Gastrocnemius medialis (tissue), 4 donors: Measurements from ENCODE around the gene UBE3B.
"Not testable (repeated sequence)": the region's sequence is repeated elsewhere in the genome, so short reads cannot be mapped to it uniquely, and the experiment has no call there.

ENCODE experiments used
- CTCF ChIP-seq, 5 experiments: fragments of 450-650 bp in 3 of 5; fragments of 200-600 bp in 2 of 5; sonication (generic) in 2 of 5; IDR thresholded peaks in 4 of 5; conservative IDR thresholded peaks in 1 of 5; 1 replicate in 4 of 5; 2 replicates in 1 of 5; pipeline ENCODE4 v1.5.1; 2016 to 2019; ENCODE audit warnings: antibody characterized with exemption in 5 of 5, mild to moderate bottlenecking in 3 of 5, moderate library complexity in 3 of 5
- POLR2A ChIP-seq, 2 donors: fragments of 450-650 bp; IDR thresholded peaks; one replicate each; pipeline ENCODE4 v1.6.1; 2017; ENCODE audit warnings: antibody characterized with exemption in 2 of 2, mild to moderate bottlenecking in 2 of 2, moderate library complexity in 2 of 2

- TF ChIP-seq CTCF (IDR thresholded peaks at IDR 0.05 in 4 of 5, conservative IDR thresholded peaks at IDR 0.05 in 1 of 5); POLR2A (IDR thresholded peaks at IDR 0.05): not testable (repeated sequence)
Measured at GRCh38 chr12:109439951-109440350, 37.5 kb upstream of the UBE3B start.
